ENCODE data around the gene COL23A1. TPM values are rescaled to one million over a fixed set of nuclear protein-coding genes. Genes with fewer than 3 reads are reported as not detected.

COL23A1 gene
- total RNA-seq, 1 donor from 2014 or later: 4.3 TPM

DNA sequence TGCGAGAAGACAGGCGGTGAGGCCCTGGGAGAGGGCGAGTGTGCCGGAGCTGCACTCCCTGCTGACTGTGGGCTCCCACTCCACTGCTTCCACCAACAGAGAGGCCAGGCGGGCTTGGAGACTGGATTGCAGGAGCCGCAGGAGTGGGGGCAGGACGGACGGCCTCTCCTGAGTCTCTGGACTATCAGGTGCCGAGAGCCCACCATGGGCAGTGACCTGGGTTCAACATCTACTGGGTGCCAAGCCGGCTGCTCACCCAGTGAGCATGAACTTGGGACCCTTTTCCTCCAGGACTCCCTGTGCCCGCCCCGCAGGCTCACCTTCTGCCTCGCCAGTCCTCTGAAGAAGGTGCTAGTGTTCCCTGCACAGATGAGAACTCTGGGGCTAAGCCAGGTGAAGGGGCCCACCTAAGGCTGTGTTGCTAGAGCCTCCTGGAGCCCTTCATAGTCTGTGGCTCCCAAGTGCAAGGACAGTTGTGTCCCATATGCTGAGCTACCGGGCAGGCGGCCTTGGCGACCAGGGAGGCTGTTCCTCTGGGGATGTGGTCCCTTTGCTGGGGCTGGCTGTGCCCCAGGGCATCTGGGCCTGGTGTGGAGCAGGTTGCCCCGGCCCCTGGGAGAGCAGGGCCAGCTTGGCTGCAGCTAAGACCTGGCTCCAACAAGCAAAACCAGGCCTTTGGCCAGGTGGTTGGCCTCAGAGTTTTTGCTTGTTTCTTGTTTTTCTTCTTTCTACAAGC, 279.9 kb downstream of the COL23A1 start:
- Histone ChIP-seq H3K4me3 (no peak overlapping the region), H3K27me3 (no peaks in the 10 kb centered on the region), H3K4me1 (no peaks in the 10 kb centered on the region), H3K36me3 (no peaks in the 10 kb centered on the region), H3K9me3 (no peaks in the 10 kb centered on the region), H3K27ac (no peak overlapping the region)
- intact Hi-C loops (cut with DNase I): no loop called here
- no peak for DNase-seq (ENCODE audit: low spot score in 2 of 2)
- no peak for TF ChIP-seq CTCF (IDR thresholded peaks at IDR 0.05)

DNA sequence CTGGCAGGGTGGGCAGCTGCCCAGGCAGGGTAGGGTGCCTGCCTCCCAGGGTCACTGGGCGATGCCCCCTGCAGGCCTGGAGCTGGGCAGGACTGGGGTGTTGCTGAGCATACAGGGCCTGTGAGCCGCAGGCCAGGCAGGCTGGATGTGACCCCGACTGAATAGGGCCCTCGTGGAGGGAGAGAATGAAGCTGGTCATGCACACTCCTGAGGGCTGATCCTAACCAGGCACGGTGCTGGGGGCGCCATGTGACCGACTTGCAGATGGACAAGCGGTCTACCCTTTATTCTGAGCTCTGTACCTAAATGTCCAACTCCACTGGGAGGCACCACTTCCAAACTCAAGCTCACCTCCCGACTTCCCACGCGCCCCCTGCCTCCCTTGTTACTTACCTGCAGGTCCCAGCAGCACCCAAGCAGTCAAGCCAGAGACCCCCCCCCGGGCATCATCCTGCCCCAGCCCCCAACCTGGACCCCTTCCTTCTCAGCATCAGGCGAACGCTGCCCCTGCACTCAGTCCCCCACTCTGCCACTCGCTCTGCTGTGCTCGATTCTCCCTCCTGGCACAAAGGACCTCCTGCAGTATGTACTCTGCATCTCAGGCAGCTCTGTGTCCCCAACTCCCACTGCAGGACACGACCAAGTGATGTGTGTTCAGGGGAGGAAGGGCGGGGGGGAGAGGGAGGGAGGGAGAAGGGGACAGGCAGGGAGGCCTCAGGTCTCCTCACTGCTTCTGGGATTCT, 280.8 kb downstream of the COL23A1 start:
- intact Hi-C loops (cut with DNase I): no loop called here
- Histone ChIP-seq H3K36me3 (no peaks in the 10 kb centered on the region), H3K4me3 (no peak overlapping the region), H3K4me1 (no peaks in the 10 kb centered on the region), H3K27ac (no peak overlapping the region), H3K27me3 (no peaks in the 10 kb centered on the region), H3K9me3 (no peaks in the 10 kb centered on the region)
- no peak for TF ChIP-seq CTCF (IDR thresholded peaks at IDR 0.05)
- DNase-seq (ENCODE audit: low spot score in 2 of 2): no peak

DNA sequence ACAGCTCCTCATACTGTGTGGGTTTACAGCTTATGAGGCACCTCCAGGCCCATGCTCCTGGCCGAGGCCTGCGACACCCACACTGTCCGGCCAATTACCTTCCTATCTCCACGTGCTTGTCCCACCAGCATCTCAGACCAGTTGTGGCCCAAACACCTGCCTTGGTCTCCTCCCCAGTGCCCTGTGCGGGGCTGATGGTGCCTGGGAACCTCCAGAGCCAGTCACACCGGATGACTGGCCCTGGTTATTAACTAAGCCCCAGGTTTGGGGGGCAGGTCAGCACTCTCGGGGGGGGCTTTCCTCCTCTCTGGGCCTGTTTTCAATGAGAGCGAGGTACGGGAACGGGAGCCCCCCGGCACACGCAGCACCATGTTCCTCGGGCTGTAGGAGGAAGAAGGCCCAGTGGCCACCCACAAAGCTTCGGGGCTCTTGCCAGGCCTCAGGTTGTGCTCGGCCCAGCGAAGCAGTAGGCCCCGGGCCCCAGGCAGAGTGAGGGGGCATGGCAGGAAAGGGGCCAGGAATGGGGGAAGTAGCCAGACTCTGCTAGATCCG, 281.6 kb downstream of the COL23A1 start:
- Histone ChIP-seq H3K36me3 (no peaks in the 10 kb centered on the region), H3K27ac (no peak overlapping the region), H3K27me3 (no peaks in the 10 kb centered on the region), H3K9me3 (no peaks in the 10 kb centered on the region), H3K4me1 (no peaks in the 10 kb centered on the region), H3K4me3 (no peak overlapping the region)
- TF ChIP-seq CTCF (IDR thresholded peaks at IDR 0.05): no peak
- no peak for DNase-seq (ENCODE audit: low spot score in 2 of 2)
- intact Hi-C loops (cut with DNase I): no loop called here

DNA sequence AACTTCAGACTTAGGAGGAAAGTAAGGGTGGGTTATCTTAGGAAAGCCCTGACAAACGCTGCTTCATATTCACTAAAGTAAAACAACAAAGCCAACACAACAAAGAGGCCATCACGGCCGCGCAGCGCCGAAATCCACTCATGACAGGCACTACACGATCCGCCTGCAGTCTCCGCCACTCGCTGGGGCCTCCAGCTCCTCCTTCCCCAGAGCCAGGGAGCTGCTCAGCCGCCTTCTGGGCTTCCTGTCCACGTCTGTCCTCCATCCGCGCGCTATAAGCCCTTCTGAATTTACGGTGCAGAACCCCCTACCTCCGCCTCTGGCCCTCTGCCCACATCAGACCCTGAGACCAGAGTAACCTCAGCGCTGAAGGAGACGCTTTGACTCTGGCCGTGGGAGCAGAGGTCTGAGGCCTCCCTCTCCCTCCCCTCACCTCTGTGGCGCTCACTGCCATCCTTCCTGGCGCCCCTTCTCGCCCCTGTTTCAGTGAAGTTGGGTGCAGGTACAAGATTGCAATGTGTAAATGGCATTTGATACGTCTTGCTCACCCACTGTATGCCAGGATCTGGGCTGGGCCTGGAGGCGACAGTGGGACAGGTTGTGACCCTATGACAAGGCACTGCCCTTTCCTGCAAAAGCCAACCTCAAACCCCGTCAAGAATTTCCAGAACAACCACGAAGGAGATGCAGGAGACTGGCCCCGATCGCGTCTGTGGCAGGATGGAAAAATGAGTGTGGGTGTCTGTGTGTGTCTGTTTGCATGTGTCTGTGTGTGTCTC, 282.7 kb downstream of the COL23A1 start:
- no peak overlapping the region for H3K4me3 ChIP-seq
- H3K4me1 ChIP-seq: no peaks in the 10 kb centered on the region
- no peak for TF ChIP-seq CTCF (IDR thresholded peaks at IDR 0.05)
- no peak for DNase-seq (ENCODE audit: low spot score in 2 of 2)
- H3K36me3 ChIP-seq: no peaks in the 10 kb centered on the region
- no peaks in the 10 kb centered on the region for H3K27me3 ChIP-seq
- H3K27ac ChIP-seq: no peak overlapping the region
- intact Hi-C loops (cut with DNase I): no loop called here
- H3K9me3 ChIP-seq: no peaks in the 10 kb centered on the region

DNA sequence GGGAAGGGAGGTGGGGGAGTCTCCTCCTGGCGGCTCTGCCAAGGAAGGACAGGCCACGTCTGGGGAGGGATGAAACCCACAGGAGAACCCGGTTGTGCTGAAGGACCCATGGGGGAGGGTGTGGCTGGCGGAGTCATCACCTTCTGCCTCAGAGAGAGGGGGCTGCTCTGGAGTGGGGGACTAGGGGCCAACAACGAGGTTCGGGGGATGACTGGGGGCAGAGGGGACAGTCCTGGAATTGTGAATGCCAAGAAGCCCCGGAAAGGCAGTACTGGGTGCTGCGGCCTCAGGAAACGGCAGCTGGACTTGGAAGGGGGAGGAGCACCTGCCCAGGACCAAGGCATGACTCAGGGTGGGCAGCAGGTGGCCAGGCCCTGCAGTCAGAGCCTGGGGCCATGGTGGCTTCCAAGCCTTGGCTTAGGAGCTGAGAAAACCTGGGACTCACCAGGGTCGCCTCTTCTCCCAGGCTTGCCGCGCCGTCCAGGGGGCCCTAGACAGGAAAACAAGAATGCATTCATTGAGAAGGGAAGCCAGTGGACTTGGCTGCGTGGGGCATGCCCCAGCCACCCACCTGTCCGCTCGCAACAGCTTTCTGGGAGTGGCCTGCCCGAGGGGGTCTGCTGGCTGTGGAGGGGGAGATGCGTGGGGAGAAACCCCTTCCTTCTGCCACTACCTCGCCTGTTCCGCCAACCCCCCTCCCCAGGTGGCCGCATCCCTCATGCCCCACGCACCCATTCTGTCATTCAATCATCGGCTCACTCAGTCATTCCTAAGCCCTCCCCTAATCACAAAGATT, 283.6 kb downstream of the COL23A1 start:
- H3K27me3 ChIP-seq: no peaks in the 10 kb centered on the region
- no peaks in the 10 kb centered on the region for H3K4me1 ChIP-seq
- no peak for DNase-seq (ENCODE audit: low spot score in 2 of 2)
- H3K27ac ChIP-seq: no peak overlapping the region
- intact Hi-C loops (cut with DNase I): no loop called here
- H3K9me3 ChIP-seq: no peaks in the 10 kb centered on the region
- no peaks in the 10 kb centered on the region for H3K36me3 ChIP-seq
- no peak for TF ChIP-seq CTCF (IDR thresholded peaks at IDR 0.05)
- no peak overlapping the region for H3K4me3 ChIP-seq

Measured in ascending aorta (tissue), 2 donors.